Suprapubic skin (tissue), 4 donors: Measurements from ENCODE around the gene NOXO1.

Experiments
- POLR2A ChIP-seq, 2 donors: fragments of 450-650 bp; IDR thresholded peaks; one replicate each; pipeline ENCODE4 v1.6.1; 2017; ENCODE audit warnings: antibody characterized with exemption in 2 of 2, mild to moderate bottlenecking in 2 of 2, moderate library complexity in 2 of 2
- POLR2AphosphoS5 ChIP-seq, 3 donors: sonication (generic); formaldehyde crosslinking; IDR thresholded peaks; one replicate each; pipeline ENCODE4 v1.6.1; 2017; ENCODE audit warnings: antibody characterized with exemption in 3 of 3
- TF ChIP-seq, protein P1 (sequence below), 2 donors: fragments of 200-600 bp in 1 of 2; fragments of 450-650 bp in 1 of 2; sonication (generic) in 1 of 2; IDR thresholded peaks; one replicate each; pipeline ENCODE4 v1.5.1; 2016 to 2019; ENCODE audit warnings: antibody characterized with exemption in 2 of 2, mild to moderate bottlenecking in 1 of 2, moderate library complexity in 1 of 2

GRCh38 chr16:1972490-1972877, 8.8 kb downstream of the NOXO1 start:
- no peak for TF ChIP-seq POLR2A (IDR thresholded peaks at IDR 0.05)
- TF ChIP-seq, protein P1, sequence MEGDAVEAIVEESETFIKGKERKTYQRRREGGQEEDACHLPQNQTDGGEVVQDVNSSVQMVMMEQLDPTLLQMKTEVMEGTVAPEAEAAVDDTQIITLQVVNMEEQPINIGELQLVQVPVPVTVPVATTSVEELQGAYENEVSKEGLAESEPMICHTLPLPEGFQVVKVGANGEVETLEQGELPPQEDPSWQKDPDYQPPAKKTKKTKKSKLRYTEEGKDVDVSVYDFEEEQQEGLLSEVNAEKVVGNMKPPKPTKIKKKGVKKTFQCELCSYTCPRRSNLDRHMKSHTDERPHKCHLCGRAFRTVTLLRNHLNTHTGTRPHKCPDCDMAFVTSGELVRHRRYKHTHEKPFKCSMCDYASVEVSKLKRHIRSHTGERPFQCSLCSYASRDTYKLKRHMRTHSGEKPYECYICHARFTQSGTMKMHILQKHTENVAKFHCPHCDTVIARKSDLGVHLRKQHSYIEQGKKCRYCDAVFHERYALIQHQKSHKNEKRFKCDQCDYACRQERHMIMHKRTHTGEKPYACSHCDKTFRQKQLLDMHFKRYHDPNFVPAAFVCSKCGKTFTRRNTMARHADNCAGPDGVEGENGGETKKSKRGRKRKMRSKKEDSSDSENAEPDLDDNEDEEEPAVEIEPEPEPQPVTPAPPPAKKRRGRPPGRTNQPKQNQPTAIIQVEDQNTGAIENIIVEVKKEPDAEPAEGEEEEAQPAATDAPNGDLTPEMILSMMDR (IDR thresholded peaks at IDR 0.05) = no peak
- TF ChIP-seq POLR2AphosphoS5 (IDR thresholded peaks at IDR 0.05) = no peak
